ENCODE data around the gene SET.
A peak's percentile ranks its signal among the peaks of the same experiment; 100 is the strongest.
"Not testable (repeated sequence)": the region's sequence is repeated elsewhere in the genome, so short reads cannot be mapped to it uniquely, and the experiment has no call there.

Gene SET, protein sequence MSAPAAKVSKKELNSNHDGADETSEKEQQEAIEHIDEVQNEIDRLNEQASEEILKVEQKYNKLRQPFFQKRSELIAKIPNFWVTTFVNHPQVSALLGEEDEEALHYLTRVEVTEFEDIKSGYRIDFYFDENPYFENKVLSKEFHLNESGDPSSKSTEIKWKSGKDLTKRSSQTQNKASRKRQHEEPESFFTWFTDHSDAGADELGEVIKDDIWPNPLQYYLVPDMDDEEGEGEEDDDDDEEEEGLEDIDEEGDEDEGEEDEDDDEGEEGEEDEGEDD

GRCh38 chr9:128688501-128689292 is at the start of gene SET:
Gene SET (plus strand): TSS chr9:128689222. CDS start chr9:128689583, 361 bp downstream.
- peak; percentile 90 to 96 for DNase-seq (ENCODE audit: extremely low read depth in 1 of 2, low read depth in 1 of 2)

- DNase-seq (ENCODE audit: extremely low read depth in 1 of 2, low read depth in 1 of 2), result no peak
Measured at GRCh38 chr9:128640603-128641002, 48.4 kb upstream of the SET start.

GRCh38 chr9:128642675-128643245 is 46.3 kb upstream of the SET start:
- no peak for DNase-seq (ENCODE audit: extremely low read depth in 1 of 2, low read depth in 1 of 2)

- DNase-seq (ENCODE audit: extremely low read depth in 1 of 2, low read depth in 1 of 2), result no peak
Measured at GRCh38 chr9:128643519-128644300, 45.3 kb upstream of the SET start.

- DNase-seq (ENCODE audit: extremely low read depth in 1 of 2, low read depth in 1 of 2), result peak; percentile 31 to 43
Measured at GRCh38 chr9:128648206-128648605, 40.8 kb upstream of the SET start.

- no peak for DNase-seq (ENCODE audit: extremely low read depth in 1 of 2, low read depth in 1 of 2)
Measured at GRCh38 chr9:128651798-128652197, 37.2 kb upstream of the SET start.

GRCh38 chr9:128653908-128654307 is 35.1 kb upstream of the SET start:
- no peak for DNase-seq (ENCODE audit: extremely low read depth in 1 of 2, low read depth in 1 of 2)

GRCh38 chr9:128654481-128654880 is 34.5 kb upstream of the SET start:
- DNase-seq (ENCODE audit: extremely low read depth in 1 of 2, low read depth in 1 of 2), result no peak

DNA sequence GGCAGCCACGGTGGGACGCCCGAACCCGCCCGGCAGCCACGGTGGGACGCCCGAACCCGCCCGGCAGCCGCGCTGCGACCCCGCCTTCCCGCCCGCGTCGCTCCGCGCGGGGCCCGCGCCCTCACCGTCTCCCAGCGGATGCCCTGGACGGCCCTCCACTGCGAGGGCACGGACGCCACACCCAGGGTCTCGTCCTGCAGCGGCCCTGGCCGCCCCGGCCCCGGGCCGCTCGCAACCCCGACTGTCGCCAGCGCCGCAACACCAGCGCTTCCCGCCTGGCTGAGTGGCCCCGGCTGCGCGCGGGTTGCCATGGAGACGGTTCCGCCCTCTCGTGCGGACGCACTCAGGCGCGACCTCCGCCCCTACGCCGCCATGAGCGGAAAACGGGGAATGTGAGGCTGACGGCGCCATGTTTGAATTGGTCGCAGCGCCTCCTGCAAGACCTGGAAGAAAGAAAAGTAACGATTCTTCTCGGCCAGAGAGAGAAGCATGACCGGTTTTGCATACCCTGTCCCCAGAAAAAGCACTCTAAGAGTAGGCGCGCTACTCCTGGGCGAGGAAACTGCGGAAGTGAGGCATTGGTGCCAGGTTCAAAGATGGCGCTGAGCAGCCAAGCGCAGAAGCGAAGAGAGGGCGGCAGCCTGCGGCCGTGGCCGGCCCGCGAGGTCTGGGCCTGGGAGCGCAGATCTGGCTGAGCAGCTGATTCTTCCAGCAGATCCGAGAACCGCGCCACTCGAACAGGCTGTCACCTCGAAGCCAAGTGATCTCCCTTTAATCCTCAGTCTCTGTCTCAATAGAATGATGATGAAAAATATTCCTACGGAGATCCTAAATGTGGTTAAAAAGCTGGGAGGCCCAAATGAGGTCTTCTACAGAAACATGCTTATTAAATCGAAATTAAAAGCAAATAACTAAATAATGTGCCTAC is 32.3 kb upstream of the SET start, which contains the start of gene DYNC2I2:
Gene DYNC2I2, minus strand, starts transcription at position 432 of the 928 bp plus-strand sequence. Its CDS starts 121 bp downstream, at position 311.
- DNase-seq (ENCODE audit: extremely low read depth in 1 of 2, low read depth in 1 of 2), result peak; percentile 90 to 93

DNA sequence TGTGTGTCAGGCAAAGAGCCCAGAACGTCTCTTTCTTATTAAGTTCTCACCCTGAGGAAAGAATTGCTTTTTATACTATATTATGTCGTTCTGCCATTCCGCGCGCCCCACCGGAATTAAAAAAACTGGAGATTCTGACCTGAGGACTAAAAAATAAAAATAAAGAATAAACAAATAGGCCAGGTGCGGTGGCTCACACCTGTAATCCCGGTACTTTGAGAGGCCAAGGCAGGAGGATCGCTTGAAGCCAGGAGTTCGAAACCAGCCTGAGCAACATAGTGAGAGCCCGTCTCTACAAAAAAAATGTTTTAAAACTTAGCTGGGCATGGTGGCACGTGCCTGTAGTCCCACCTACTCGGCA is 31.7 kb upstream of the SET start:
- DNase-seq (ENCODE audit: extremely low read depth in 1 of 2, low read depth in 1 of 2), result no peak

DNA sequence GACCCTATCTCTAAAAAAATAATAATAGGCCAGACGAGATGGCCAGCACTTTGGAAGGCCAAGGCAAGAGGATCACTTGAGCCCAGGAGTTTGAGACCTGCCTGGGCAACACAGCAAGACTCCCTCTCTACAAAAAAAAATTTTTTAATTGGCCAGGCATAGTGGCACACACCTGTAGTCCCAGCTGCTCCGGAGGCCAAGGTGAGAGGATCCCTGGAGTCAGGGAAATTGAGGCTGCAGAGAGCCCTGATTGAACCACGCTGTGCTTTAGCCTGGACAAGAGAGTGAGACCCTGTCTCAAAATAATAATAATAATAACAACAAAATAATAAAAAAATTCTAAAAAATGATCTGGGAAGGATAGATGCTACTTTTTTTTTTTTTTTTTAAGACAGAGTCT is 31.2 kb upstream of the SET start:
- no peak for DNase-seq (ENCODE audit: extremely low read depth in 1 of 2, low read depth in 1 of 2)

- not testable (repeated sequence) for DNase-seq (ENCODE audit: extremely low read depth in 1 of 2, low read depth in 1 of 2)
Measured at GRCh38 chr9:128666481-128666941, 22.5 kb upstream of the SET start.

DNA sequence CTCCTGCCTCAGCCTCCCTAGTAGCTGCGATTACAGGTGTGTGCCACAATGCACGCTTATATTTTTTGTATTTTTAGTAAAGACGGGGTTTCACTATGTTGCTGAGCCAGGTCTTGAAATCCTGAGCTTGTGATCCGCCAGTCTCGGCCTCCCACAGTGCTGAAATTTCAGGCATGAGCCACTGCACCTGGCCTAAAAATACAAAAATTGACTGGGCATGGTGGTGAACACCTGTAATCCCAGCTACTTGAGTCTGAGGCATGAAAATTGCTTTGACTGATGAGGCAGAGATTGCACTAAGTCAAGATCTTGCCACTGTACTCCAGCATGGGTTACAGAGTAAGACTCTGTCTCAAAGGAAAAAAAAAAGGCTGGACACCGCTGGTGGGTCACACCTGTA is 19.2 kb upstream of the SET start:
- DNase-seq (ENCODE audit: extremely low read depth in 1 of 2, low read depth in 1 of 2), result no peak

- DNase-seq (ENCODE audit: extremely low read depth in 1 of 2, low read depth in 1 of 2), result no peak
Measured at GRCh38 chr9:128675382-128675781, 13.6 kb upstream of the SET start.

DNA sequence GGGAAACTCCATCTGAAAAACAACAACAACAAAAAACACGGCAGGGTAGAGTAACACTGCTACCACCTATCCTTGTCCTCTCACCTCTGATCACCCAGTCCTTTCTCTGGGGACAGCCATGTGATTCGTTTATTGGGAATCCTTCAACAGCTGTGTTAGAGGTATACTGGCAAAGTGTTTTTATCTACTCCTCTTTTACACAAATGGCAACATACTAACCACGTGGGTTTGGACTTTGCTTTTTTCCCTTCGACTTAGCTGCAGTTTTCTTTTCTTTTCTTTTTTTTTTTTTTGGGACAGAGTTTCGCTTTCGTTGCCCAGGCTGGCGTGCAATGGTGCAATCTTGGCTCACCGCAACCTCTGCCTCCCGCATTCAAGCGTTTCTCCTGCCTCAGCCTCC is 11.2 kb upstream of the SET start:
- no peak for DNase-seq (ENCODE audit: extremely low read depth in 1 of 2, low read depth in 1 of 2)

DNA sequence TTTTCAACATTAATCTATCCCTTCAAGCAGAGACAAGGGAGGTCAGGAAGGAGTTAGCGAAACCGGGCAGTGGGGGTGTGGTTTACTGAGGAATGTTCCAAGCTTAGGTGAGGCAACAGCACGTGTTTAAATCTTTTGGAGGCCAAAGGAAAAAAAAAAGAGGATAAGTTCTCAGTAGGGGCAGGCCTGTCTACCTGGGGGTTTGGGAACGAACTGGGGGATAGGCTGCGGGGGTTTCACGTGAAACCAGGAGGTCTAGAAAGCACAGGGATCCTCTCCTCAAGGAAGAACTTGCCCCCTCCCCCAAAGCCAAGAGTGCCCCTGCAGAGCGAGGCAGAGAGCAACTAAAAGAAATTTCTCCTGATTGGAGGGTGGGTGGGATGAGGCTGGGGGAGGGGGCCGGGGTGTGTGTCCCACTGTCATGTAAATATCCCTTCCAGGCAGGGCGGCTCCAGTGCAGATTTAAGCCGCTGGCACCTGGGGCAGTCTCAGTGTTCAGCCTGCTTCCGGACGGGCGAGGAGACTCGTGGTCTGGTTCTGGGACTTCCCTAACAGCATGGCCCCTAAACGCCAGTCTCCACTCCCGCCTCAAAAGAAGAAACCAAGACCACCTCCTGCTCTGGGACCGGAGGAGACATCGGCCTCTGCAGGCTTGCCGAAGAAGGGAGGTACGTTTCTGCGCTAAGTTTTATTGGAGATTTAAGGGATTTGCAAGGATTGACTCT is 5.5 kb upstream of the SET start:
- DNase-seq (ENCODE audit: extremely low read depth in 1 of 2, low read depth in 1 of 2), result no peak

DNA sequence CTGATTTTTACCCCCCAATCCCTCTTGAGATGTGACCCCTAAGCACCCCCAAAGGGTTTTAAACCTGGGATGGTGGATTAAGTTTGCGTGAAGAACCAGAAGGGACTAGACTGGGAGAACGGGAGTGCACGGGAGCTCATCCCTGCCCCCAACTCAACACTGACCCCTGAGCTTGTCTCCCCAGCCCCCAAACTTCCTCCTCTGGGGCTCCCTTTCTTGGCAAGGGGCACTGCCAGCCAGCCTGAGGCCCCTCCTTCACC is 5.0 kb upstream of the SET start:
- no peak for DNase-seq (ENCODE audit: extremely low read depth in 1 of 2, low read depth in 1 of 2)

- DNase-seq (ENCODE audit: extremely low read depth in 1 of 2, low read depth in 1 of 2), result peak; percentile 59 to 80
Measured at GRCh38 chr9:128684325-128685199, 4.5 kb upstream of the SET start.

Data from stimulated activated CD8-positive, alpha-beta memory T cell treated with anti-CD3 and anti-CD28 coated beads, Interleukin-7, amount 100 ng/mL, for 48 hours (primary cell).